Spleen (tissue), 11 donors: ENCODE results near the gene CCDC61. TPM values are rescaled to one million over a fixed set of nuclear protein-coding genes. Genes with fewer than 3 reads are reported as not detected.

Source experiments
- DNase-seq: peaks from one replicate; pipeline ENCODE4 v3.0.0-alpha.2; 2020
- H3K27ac ChIP-seq, 8 donors: fragments of 200-600 bp; sonication (generic) in 7 of 8; 1 replicate in 4 of 8; 2 replicates in 4 of 8; pipeline versions ENCODE4 v1.5.0 to v1.8.0; 2016 to 2021; ENCODE audit warnings: inconsistent platforms in 4 of 8, mild to moderate bottlenecking in 4 of 8, moderate library complexity in 1 of 8
- H3K27me3 ChIP-seq, 7 donors: fragments of 200-600 bp; sonication (generic) in 6 of 7; replicated peaks in 1 of 7; 1 replicate in 4 of 7; 2 replicates in 3 of 7; pipeline versions ENCODE4 v1.5.0 to v1.8.0; 2016 to 2021; ENCODE audit warnings: inconsistent platforms in 3 of 7, mild to moderate bottlenecking in 1 of 7
- H3K36me3 ChIP-seq, 6 donors: fragments of 200-600 bp; sonication (generic) in 5 of 6; 1 replicate in 4 of 6; 2 replicates in 2 of 6; pipeline versions ENCODE4 v1.5.0 to v1.8.0; 2016 to 2021; ENCODE audit warnings: inconsistent platforms in 2 of 6
- H3K4me1 ChIP-seq, 6 donors: fragments of 200-600 bp; sonication (generic) in 5 of 6; 1 replicate in 3 of 6; 2 replicates in 3 of 6; pipeline versions ENCODE4 v1.5.0 to v1.8.0; 2016 to 2021; ENCODE audit warnings: inconsistent platforms in 3 of 6
- H3K4me3 ChIP-seq, 8 donors: fragments of 200-600 bp; sonication (generic) in 7 of 8; 1 replicate in 4 of 8; 2 replicates in 4 of 8; pipeline versions ENCODE4 v1.5.0 to v1.8.0; 2016 to 2021; ENCODE audit warnings: inconsistent platforms in 4 of 8, mild to moderate bottlenecking in 4 of 8, moderate library complexity in 2 of 8
- H3K9me3 ChIP-seq, 8 donors: fragments of 200-600 bp; sonication (generic) in 7 of 8; 1 replicate in 4 of 8; 2 replicates in 4 of 8; pipeline versions ENCODE4 v1.5.0 to v1.8.0; 2016 to 2021; ENCODE audit warnings: inconsistent platforms in 4 of 8
- POLR2A ChIP-seq, 3 donors: fragments of 450-650 bp; IDR thresholded peaks; one replicate each; pipeline ENCODE4 v1.5.1; 2017; ENCODE audit warnings: antibody characterized with exemption in 3 of 3, mild to moderate bottlenecking in 1 of 3
- POLR2AphosphoS5 ChIP-seq, 3 donors: sonication (generic); formaldehyde crosslinking; IDR thresholded peaks; one replicate each; pipeline ENCODE4 v1.5.1; 2017; ENCODE audit warnings: antibody characterized with exemption in 3 of 3
- WGBS, 5 donors: extraction: QIAGEN DNeasy Blood & Tissue Kit in 3 of 5; methylation state at CpG; one replicate each; pipeline versions ENCODE4 v1.1.5 to v1.1.7; 2013 to 2018; 5-methylcytosine and 5-hydroxymethylcytosine counted together
- intact Hi-C: fragments of 100-400 bp; cut with DNase I; formaldehyde crosslinking; loops from one replicate; pipeline ENCODE4 v1.15.0; 2023; ENCODE audit warnings: low total_unique reads
- polyA plus RNA-seq, 3 donors: library from polyadenylated mRNA; stranded (reverse); fragments of 200-250 nt; gene quantifications; one replicate each; pipeline ENCODE4 v1.2.1, GENCODE V29; 2013
- total RNA-seq, 7 donors: library from RNA; depleted of rRNA in 3 of 7; stranded (reverse); fragments of >200 nt in 3 of 7; fragmentation: NEBNext Ultra II Directional in 4 of 7; extraction: Animal tissue kit (Norgen Biotek cat#: 25700) in 4 of 7; gene quantifications; one replicate each; pipeline versions ENCODE4 v1.1.0 to v1.2.1, GENCODE V29; 2016 to 2021
- TF ChIP-seq, protein P1 (sequence below), 11 experiments: fragments of 200-600 bp in 7 of 11; fragments of 450-650 bp in 4 of 11; sonication (generic) in 4 of 11; IDR thresholded peaks in 8 of 11; conservative IDR thresholded peaks in 3 of 11; 1 replicate in 7 of 11; 2 replicates in 4 of 11; pipeline versions ENCODE4 v1.4.0 to v1.8.0; 2016 to 2021; ENCODE audit warnings: antibody characterized with exemption in 11 of 11, inconsistent platforms in 4 of 11, mild to moderate bottlenecking in 1 of 11
- donor health status: healthy with polysubstance abuse.
- donor health status: DM: no; HTN: no; CAD: no; lungs with moderate emphysema.
- donor health status: DM: no; HTN: no; CAD: no.
- donor health status: Bipolar disorder and iron deficiency.
- donor health status: healthy.
- donor health status: DM: no; HTN: no; CAD: no.
- donor health status: DM: yes; HTN: yes; CAD: no.

CCDC61 gene
- total and polyA plus RNA-seq, 10 donors = 5.0 to 24.6 (median 16.7) TPM

DNA sequence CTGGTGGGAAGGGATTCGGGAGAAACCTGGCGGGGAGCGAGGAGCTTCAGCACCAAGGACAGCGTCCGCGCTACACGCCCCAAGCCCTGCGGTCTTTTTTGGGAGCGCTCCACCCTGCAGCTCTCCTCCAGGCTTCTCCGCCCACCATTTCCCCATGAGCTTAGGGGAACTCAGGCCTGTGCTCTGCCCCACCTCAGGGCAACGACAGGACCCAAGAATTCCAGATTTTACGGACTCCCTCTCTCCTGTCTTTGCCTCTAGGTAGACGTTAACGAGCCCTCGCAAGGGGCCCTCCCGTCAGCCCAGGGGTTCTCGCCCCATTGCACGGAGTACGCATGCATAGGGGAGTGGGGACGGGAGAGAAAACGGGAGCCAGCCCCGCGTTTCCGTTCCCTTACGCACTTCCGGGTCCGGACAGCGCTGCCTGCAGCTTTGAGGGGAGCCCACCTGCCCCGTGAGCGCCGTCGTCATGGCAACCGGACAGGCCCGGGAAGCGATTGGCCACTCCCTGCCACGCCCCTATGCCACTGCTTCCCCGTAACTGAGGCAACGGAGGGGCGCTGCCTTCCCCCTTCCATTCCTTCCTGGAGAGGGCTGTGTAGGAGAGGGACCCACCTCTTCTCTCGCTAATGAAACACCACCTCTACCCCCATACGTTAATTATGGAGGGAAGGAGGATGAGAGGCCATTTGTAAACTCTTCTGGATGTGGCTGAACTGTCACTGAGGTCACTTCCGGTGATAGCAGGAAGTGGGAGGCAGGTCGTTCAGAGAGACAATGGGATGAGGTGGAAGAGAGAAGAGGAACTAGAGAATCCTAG is 42.4 kb upstream of the CCDC61 start:
- intact Hi-C loops = no loop called here
- H3K36me3 ChIP-seq = no peaks in the 10 kb centered on the region
- peaks cover 0 to 13% (median 0%) of the 10 kb centered on the region in 8 donors for H3K9me3 ChIP-seq
- TF ChIP-seq POLR2AphosphoS5 (IDR thresholded peaks at IDR 0.05) (no peak), POLR2A (IDR thresholded peaks at IDR 0.05) (no peak)
- TF ChIP-seq, protein P1, sequence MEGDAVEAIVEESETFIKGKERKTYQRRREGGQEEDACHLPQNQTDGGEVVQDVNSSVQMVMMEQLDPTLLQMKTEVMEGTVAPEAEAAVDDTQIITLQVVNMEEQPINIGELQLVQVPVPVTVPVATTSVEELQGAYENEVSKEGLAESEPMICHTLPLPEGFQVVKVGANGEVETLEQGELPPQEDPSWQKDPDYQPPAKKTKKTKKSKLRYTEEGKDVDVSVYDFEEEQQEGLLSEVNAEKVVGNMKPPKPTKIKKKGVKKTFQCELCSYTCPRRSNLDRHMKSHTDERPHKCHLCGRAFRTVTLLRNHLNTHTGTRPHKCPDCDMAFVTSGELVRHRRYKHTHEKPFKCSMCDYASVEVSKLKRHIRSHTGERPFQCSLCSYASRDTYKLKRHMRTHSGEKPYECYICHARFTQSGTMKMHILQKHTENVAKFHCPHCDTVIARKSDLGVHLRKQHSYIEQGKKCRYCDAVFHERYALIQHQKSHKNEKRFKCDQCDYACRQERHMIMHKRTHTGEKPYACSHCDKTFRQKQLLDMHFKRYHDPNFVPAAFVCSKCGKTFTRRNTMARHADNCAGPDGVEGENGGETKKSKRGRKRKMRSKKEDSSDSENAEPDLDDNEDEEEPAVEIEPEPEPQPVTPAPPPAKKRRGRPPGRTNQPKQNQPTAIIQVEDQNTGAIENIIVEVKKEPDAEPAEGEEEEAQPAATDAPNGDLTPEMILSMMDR (IDR thresholded peaks at IDR 0.05 in 8 of 11, conservative IDR thresholded peaks at IDR 0.05 in 3 of 11) = no peak
- peaks cover 0 to 84% (median 0%) of the 10 kb centered on the region in 7 donors for H3K27me3 ChIP-seq
- DNase-seq = peak; percentile 71
- H3K27ac ChIP-seq = no peak overlapping the region
- WGBS, 5 donors = 16 to 40% (median 26%) methylated on average over 35 to 43 of the region's 43 CpGs
- H3K4me1 ChIP-seq = peaks cover 0 to 28% (median 16%) of the 10 kb centered on the region in 6 donors
- peak overlapping the region in 7 of 8 donors; percentile 5 to 56 (median 21) for H3K4me3 ChIP-seq

DNA sequence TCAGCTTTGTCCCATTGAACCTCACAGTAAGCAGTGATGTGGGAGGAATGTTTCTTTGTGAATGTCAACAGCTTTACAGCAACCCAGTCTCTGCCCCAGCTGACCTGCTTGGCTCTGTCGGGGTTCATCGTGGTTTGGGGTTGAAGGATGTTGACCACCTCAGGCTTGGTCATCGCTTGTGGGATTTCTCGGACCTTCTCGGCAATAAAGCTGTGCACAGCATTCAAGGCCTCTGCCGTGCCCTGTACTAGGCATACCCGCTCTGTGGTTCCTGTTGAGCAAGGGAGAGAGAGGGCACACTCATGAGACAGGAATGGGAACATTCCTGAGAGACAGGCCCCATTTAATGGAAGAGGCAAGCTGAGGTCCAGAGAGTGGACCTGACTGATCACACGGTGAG is 41.6 kb upstream of the CCDC61 start:
- H3K4me3 ChIP-seq = no peak overlapping the region
- WGBS, 5 donors = 85 to 98% (median 96%) methylated on average over 8 of the region's 8 CpGs
- peak; percentile 35 for DNase-seq
- peaks cover 0 to 32% (median 16%) of the 10 kb centered on the region in 6 donors for H3K4me1 ChIP-seq
- H3K9me3 ChIP-seq = peaks cover 0 to 13% (median 0%) of the 10 kb centered on the region in 8 donors
- TF ChIP-seq, protein P1 (IDR thresholded peaks at IDR 0.05 in 8 of 11, conservative IDR thresholded peaks at IDR 0.05 in 3 of 11) = no peak
- TF ChIP-seq POLR2AphosphoS5 (IDR thresholded peaks at IDR 0.05) (no peak), POLR2A (IDR thresholded peaks at IDR 0.05) (no peak)
- intact Hi-C loops = no loop called here
- H3K27me3 ChIP-seq = peaks cover 0 to 85% (median 0%) of the 10 kb centered on the region in 7 donors
- no peaks in the 10 kb centered on the region for H3K36me3 ChIP-seq
- no peak overlapping the region for H3K27ac ChIP-seq

DNA sequence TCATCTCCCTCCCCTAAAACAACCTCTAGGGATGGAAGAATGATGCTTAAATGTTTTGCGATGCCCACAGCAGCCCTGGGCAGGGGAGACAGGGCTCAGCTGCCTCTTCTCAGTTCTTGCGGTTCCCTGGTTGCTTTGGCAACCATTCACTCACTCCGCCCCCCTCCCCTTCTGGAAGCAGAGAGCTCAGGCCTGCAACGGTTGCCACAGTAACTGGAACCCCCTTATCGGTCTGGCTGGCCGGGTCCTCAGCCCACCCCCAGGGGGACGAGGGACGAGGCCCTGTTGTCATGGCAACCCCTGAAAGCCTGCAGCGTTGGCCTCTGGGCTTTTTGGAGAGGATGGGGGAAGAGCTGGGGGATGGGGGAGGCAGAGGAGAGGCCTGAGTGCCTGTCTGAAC is 41.1 kb upstream of the CCDC61 start:
- peaks cover 0 to 13% (median 0%) of the 10 kb centered on the region in 8 donors for H3K9me3 ChIP-seq
- DNase-seq = no peak
- no peaks in the 10 kb centered on the region for H3K36me3 ChIP-seq
- TF ChIP-seq POLR2A (IDR thresholded peaks at IDR 0.05) = no peak
- TF ChIP-seq, protein P1 (IDR thresholded peaks at IDR 0.05 in 8 of 11, conservative IDR thresholded peaks at IDR 0.05 in 3 of 11) = no peak
- no peak for TF ChIP-seq POLR2AphosphoS5 (IDR thresholded peaks at IDR 0.05)
- intact Hi-C loops = no loop called here
- H3K27me3 ChIP-seq = peaks cover 0 to 90% (median 0%) of the 10 kb centered on the region in 7 donors
- H3K27ac ChIP-seq = no peak overlapping the region
- H3K4me1 ChIP-seq = peaks cover 0 to 37% (median 16%) of the 10 kb centered on the region in 6 donors
- 29 to 63% (median 55%) methylated on average over 6 to 9 of the region's 9 CpGs for WGBS, 5 donors
- no peak overlapping the region for H3K4me3 ChIP-seq
